Measurements from ENCODE around the gene KCNJ14.

The KCNJ14 gene

GRCh38 chr19:48468772-48469288, 13.5 kb downstream of the KCNJ14 start:
- H3K4me3 ChIP-seq = peak overlapping the region; percentile 56 to 97 (median 84)
- peak overlapping the region in 20 of 21 experiments; percentile 87 to 100 (median 98) for H3K27ac ChIP-seq

- Histone ChIP-seq H3K4me3 (peak within 1 kb of the TSS; percentile 56 to 97 (median 84)), H3K27ac (peak within 1 kb of the TSS; percentile 87 to 100 (median 98))
Measured at GRCh38 chr19:48469289-48469881, 14.0 kb downstream of the KCNJ14 start, which contains the start of gene CYTH2. CYTH2 (plus strand) TSS chr19:48469369; CDS start chr19:48469508, 139 bp downstream.

GRCh38 chr19:48469934-48470680, 14.7 kb downstream of the KCNJ14 start:
- Histone ChIP-seq H3K4me3 (peak overlapping the region; percentile 56 to 97 (median 84)), H3K27ac (peak overlapping the region; percentile 87 to 100 (median 98))

GRCh38 chr19:48470856-48471255, 15.5 kb downstream of the KCNJ14 start:
- Histone ChIP-seq H3K4me3 (no peak overlapping the region), H3K27ac (no peak overlapping the region)

- no peak overlapping the region for H3K4me3 ChIP-seq
- no peak overlapping the region for H3K27ac ChIP-seq
Measured at GRCh38 chr19:48471836-48472235, 16.5 kb downstream of the KCNJ14 start.

- Histone ChIP-seq H3K4me3 (no peak overlapping the region), H3K27ac (no peak overlapping the region)
Measured at GRCh38 chr19:48473161-48473966, 18.0 kb downstream of the KCNJ14 start.

GRCh38 chr19:48474084-48474592, 18.8 kb downstream of the KCNJ14 start:
- H3K4me3 ChIP-seq = no peak overlapping the region
- H3K27ac ChIP-seq = peak overlapping the region in 1 of 21 experiments; percentile 29

- no peak overlapping the region for H3K4me3 ChIP-seq
- peak overlapping the region in 1 of 21 experiments; percentile 7 for H3K27ac ChIP-seq
Measured at GRCh38 chr19:48475369-48476068, 20.1 kb downstream of the KCNJ14 start.

GRCh38 chr19:48476176-48476575, 20.8 kb downstream of the KCNJ14 start:
- no peak overlapping the region for H3K27ac ChIP-seq
- H3K4me3 ChIP-seq = no peak overlapping the region

- Histone ChIP-seq H3K4me3 (no peak overlapping the region), H3K27ac (peak overlapping the region in 1 of 21 experiments; percentile 15)
Measured at GRCh38 chr19:48477067-48477685, 21.8 kb downstream of the KCNJ14 start.

- no peak overlapping the region for H3K4me3 ChIP-seq
- peak overlapping the region in 1 of 21 experiments; percentile 15 for H3K27ac ChIP-seq
Measured at GRCh38 chr19:48477698-48478338, 22.4 kb downstream of the KCNJ14 start.

GRCh38 chr19:48478339-48479256, 23.2 kb downstream of the KCNJ14 start:
- peak overlapping the region in 2 of 21 experiments; percentile 11 to 87 for H3K27ac ChIP-seq
- no peak overlapping the region for H3K4me3 ChIP-seq

GRCh38 chr19:48479686-48480085, 24.3 kb downstream of the KCNJ14 start:
- Histone ChIP-seq H3K4me3 (peak overlapping the region in 2 of 7 experiments; percentile 42 to 58), H3K27ac (peak overlapping the region in 11 of 21 experiments; percentile 10 to 89 (median 84))

- Histone ChIP-seq H3K27ac (peak overlapping the region; percentile 10 to 93 (median 81)), H3K4me3 (peak overlapping the region; percentile 19 to 58 (median 38))
Measured at GRCh38 chr19:48480183-48480557, 24.8 kb downstream of the KCNJ14 start.

GRCh38 chr19:48480558-48481500, 25.5 kb downstream of the KCNJ14 start:
- H3K27ac ChIP-seq = peak overlapping the region; percentile 10 to 93 (median 81)
- H3K4me3 ChIP-seq = peak overlapping the region; percentile 19 to 58 (median 38)
